OCI-LY3 (cell line): ENCODE measurements around the gene MAGI1.

Source experiments
- EZH2phosphoT487 ChIP-seq: fragments of 200-600 bp; shearing (Covaris generic); IDR thresholded peaks from 2 replicates; pipeline ENCODE4 v1.6.1; 2018; ENCODE audit warnings: antibody characterized with exemption, mixed run types, low read depth
- TF ChIP-seq, protein P1 (sequence below): fragments of 200-600, 300-600 bp; sonication (generic); IDR thresholded peaks from 2 replicates; pipeline ENCODE4 v1.5.1; 2014; ENCODE audit warnings: antibody characterized with exemption, low read length, low read depth

DNA sequence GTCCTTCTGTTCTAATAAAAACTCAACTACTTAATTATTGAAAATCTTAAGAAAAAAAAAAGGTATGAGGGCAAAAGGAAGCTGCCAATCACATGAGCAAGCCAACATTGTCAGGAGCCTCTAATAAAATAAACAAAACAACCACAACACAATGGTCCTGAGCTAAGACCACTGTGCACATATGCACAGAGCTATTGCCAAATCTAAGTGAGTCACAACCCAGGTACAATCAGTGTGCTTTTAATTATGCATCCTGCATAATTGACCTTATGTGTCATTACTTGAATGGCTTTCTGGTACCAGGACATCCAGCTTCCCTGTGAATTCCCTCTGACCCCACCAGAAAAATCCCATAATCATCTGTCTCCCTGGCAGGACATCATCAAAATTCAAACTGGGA is 639.8 kb downstream of the MAGI1 start:
- TF ChIP-seq, protein P1, sequence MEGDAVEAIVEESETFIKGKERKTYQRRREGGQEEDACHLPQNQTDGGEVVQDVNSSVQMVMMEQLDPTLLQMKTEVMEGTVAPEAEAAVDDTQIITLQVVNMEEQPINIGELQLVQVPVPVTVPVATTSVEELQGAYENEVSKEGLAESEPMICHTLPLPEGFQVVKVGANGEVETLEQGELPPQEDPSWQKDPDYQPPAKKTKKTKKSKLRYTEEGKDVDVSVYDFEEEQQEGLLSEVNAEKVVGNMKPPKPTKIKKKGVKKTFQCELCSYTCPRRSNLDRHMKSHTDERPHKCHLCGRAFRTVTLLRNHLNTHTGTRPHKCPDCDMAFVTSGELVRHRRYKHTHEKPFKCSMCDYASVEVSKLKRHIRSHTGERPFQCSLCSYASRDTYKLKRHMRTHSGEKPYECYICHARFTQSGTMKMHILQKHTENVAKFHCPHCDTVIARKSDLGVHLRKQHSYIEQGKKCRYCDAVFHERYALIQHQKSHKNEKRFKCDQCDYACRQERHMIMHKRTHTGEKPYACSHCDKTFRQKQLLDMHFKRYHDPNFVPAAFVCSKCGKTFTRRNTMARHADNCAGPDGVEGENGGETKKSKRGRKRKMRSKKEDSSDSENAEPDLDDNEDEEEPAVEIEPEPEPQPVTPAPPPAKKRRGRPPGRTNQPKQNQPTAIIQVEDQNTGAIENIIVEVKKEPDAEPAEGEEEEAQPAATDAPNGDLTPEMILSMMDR, result no peak
- no peak for TF ChIP-seq EZH2phosphoT487
